Neural crest cell (in vitro differentiated cells): ENCODE measurements around the gene KAT14. TPM values are rescaled to one million over a fixed set of nuclear protein-coding genes. Genes with fewer than 3 reads are reported as not detected.
A peak's percentile ranks its signal among the peaks of the same experiment; 100 is the strongest.

Experiments used
- DNase-seq: peaks from one replicate; pipeline ENCODE4 v3.0.0; 2021; ENCODE audit warnings: low read depth, mixed read lengths, low spot score
- H3K27ac Mint-ChIP-seq: one replicate; pipeline ENCODE4 v1.8.0; 2021; ENCODE audit warnings: mild to moderate bottlenecking, mixed read lengths; ENCODE audit not compliant: unreplicated experiment
- H3K27me3 Mint-ChIP-seq: 2 replicates; pipeline ENCODE4 v1.8.0; 2021; ENCODE audit warnings: low read depth, mild to moderate bottlenecking, mixed read lengths
- H3K36me3 Mint-ChIP-seq: 2 replicates; pipeline ENCODE4 v1.8.0; 2021; ENCODE audit warnings: low read depth, mild to moderate bottlenecking, mixed read lengths
- H3K4me1 Mint-ChIP-seq: 2 replicates; pipeline ENCODE4 v1.8.0; 2021; ENCODE audit warnings: mixed read lengths
- H3K4me3 Mint-ChIP-seq: one replicate; pipeline ENCODE4 v1.8.0; 2021; ENCODE audit warnings: mild to moderate bottlenecking, mixed read lengths
- H3K9me3 Mint-ChIP-seq: 2 replicates; pipeline ENCODE4 v1.8.0; 2021; ENCODE audit warnings: mixed read lengths
- CTCF ChIP-seq: fragments of 200-600 bp; sonication (generic); conservative IDR thresholded peaks from 2 replicates; pipeline ENCODE4 v1.5.0; 2021; ENCODE audit warnings: antibody characterized with exemption, mild to moderate bottlenecking
- total RNA-seq: library from RNA; stranded (reverse); gene quantifications from 2 replicates; pipeline ENCODE4 v1.2.1, GENCODE V29; 2021

KAT14 gene
- total RNA-seq, 1 donor from 2014 or later = 30.7 TPM

- no peak for TF ChIP-seq CTCF
- peak overlapping the region; percentile 68 for H3K4me3 Mint-ChIP-seq
- DNase-seq = no peak
- H3K36me3 Mint-ChIP-seq = peaks cover 3% of the 10 kb centered on the region
- H3K4me1 Mint-ChIP-seq = peaks cover 25% of the 10 kb centered on the region
- no peaks in the 10 kb centered on the region for H3K9me3 Mint-ChIP-seq
- no peaks in the 10 kb centered on the region for H3K27me3 Mint-ChIP-seq
- no peak overlapping the region for H3K27ac Mint-ChIP-seq
Measured at GRCh38 chr20:18139832-18140231, 2.2 kb downstream of the KAT14 start.

- TF ChIP-seq CTCF = no peak
Measured at GRCh38 chr20:18144541-18145099, 7.0 kb downstream of the KAT14 start.

GRCh38 chr20:18154342-18154741 lies 16.7 kb downstream of the KAT14 start:
- TF ChIP-seq CTCF = no peak
- H3K36me3 Mint-ChIP-seq = peaks cover 11% of the 10 kb centered on the region
- no peaks in the 10 kb centered on the region for H3K27me3 Mint-ChIP-seq
- H3K4me3 Mint-ChIP-seq = no peak overlapping the region
- H3K9me3 Mint-ChIP-seq = no peaks in the 10 kb centered on the region
- no peak for DNase-seq
- no peaks in the 10 kb centered on the region for H3K4me1 Mint-ChIP-seq
- H3K27ac Mint-ChIP-seq = no peak overlapping the region

More at GRCh38 chr20:18144541-18145099, 7.0 kb downstream of the KAT14 start:
- Mint-ChIP-seq H3K27me3 (no peaks in the 10 kb centered on the region), H3K4me3 (no peak overlapping the region), H3K27ac (no peak overlapping the region), H3K9me3 (no peaks in the 10 kb centered on the region), H3K36me3 (peaks cover 14% of the 10 kb centered on the region), H3K4me1 (peaks cover 9% of the 10 kb centered on the region)
- no peak for DNase-seq

GRCh38 chr20:18156045-18156444 lies 18.4 kb downstream of the KAT14 start:
- no peaks in the 10 kb centered on the region for H3K4me1 Mint-ChIP-seq
- H3K36me3 Mint-ChIP-seq = peaks cover 6% of the 10 kb centered on the region
- H3K4me3 Mint-ChIP-seq = no peak overlapping the region
- H3K27ac Mint-ChIP-seq = no peak overlapping the region
- no peak for TF ChIP-seq CTCF
- no peak for DNase-seq
- H3K9me3 Mint-ChIP-seq = no peaks in the 10 kb centered on the region
- no peaks in the 10 kb centered on the region for H3K27me3 Mint-ChIP-seq

- peaks cover 19% of the 10 kb centered on the region for H3K4me1 Mint-ChIP-seq
- no peak overlapping the region for H3K4me3 Mint-ChIP-seq
- no peak for DNase-seq
- no peak for TF ChIP-seq CTCF
- H3K9me3 Mint-ChIP-seq = no peaks in the 10 kb centered on the region
- peaks cover 25% of the 10 kb centered on the region for H3K36me3 Mint-ChIP-seq
- peak overlapping the region; percentile 92 for H3K27ac Mint-ChIP-seq
- no peaks in the 10 kb centered on the region for H3K27me3 Mint-ChIP-seq
Measured at GRCh38 chr20:18164356-18164755, 26.7 kb downstream of the KAT14 start.
